Caki2 (cell line): ENCODE results near the gene CMTM5. TPM values are rescaled to one million over a fixed set of nuclear protein-coding genes. Genes with fewer than 3 reads are reported as not detected.
"Not testable (repeated sequence)": the region's sequence is repeated elsewhere in the genome, so short reads cannot be mapped to it uniquely, and the experiment has no call there.

Source experiments
- DNase-seq: peaks from one replicate; pipeline ENCODE4 v3.0.0-alpha.2; 2015; ENCODE audit warnings: low read depth
- in situ Hi-C: cut with HindIII; loops from 2 replicates; pipeline ENCODE4 v1.10.0; 2016; ENCODE audit warnings: low sequenced_read_pairs, low pct_unique_long_range_greater_than_20kb, mixed read lengths
- total RNA-seq: library from RNA; depleted of rRNA; stranded (reverse); fragments of >200 nt; shearing (Covaris generic); gene quantifications from 2 replicates; pipeline ENCODE4 v1.2.3, GENCODE V29; 2014; ENCODE audit warnings: low replicate concordance; rRNA removed

The CMTM5 gene
- total RNA-seq, 1 experiment from 2014 or later = not detected

DNA sequence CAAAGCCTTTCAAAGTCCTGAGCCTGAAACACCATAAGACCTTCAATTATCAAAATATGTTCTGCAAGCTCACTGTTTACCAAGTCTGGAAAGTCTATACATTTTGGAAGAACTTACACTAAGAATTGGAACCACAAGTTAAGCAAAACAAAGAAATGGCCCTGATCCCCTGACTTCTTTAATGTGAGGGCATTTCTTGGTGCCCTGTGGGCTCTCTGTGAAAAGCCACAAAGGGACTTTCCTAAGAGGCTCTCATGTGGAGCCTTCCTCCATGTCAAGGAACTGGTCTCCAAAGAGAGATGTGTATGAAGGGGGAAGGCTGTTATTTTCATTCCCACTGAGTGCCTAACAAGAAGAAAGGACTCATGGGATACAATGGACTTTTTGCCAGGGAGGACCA, 44.7 kb downstream of the CMTM5 start:
- in situ Hi-C loops = no loop called here
- no peak for DNase-seq

DNA sequence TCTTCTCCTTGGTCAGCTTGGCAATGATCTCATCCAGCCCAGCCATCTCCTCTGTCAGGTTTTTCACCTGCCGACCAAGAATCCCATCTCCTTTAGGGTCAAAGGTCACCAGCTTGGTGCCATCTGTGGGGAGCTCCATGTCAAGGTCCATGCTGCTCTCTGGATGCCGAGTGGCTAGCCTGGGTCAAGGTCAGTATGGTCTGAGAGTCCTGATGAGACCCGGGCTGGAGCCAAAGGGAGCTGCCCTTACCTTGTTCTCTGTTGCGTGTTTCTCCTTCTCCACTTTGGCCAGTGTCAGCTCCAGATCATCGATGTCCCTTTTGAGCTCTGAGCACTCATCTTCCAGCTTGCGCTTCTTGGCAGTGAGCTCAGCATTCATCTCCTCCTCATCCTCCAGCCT, 46.8 kb downstream of the CMTM5 start:
- DNase-seq = no peak
- in situ Hi-C loops = no loop called here

DNA sequence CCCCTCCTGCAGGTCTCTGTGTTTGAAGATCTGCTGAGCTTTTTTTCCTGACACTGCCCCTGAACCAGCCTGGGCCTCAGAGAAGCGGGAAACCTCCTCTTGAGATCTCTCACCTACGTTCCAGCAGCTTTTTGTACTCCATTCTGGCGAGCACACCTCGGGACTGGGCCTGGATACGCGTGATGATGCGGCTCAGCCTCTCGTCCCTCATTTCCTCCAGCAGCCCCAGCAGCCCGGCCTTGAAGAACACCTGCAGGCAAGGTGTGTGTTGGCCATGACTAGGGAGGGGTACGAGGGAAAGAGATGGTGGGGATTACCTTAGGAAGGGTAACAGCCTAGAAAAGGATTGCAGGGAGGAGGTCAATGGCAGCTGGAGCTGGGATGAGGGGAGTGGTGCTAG, 48.3 kb downstream of the CMTM5 start:
- DNase-seq = no peak
- in situ Hi-C loops = no loop called here

DNA sequence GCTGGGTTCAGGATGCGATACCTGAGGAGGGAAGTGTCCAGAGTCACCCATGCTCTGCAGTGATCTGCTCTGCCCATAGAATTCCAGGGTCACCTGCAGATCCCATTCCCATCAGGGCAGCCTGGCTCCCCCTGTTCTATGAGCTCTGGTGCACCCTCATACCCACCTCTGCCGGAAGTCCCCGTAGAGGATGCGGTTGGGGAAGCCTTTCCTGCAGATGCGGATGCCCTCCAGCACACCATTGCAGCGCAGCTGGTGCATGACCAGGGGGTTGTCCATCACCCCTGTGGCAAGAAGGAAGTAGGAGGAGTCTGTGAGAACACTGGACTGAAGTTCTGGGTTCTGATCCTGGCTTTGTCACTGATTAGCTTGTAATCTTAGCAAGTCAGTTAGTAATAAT, 49.0 kb downstream of the CMTM5 start:
- in situ Hi-C loops, DNase-seq: not testable (repeated sequence)

DNA sequence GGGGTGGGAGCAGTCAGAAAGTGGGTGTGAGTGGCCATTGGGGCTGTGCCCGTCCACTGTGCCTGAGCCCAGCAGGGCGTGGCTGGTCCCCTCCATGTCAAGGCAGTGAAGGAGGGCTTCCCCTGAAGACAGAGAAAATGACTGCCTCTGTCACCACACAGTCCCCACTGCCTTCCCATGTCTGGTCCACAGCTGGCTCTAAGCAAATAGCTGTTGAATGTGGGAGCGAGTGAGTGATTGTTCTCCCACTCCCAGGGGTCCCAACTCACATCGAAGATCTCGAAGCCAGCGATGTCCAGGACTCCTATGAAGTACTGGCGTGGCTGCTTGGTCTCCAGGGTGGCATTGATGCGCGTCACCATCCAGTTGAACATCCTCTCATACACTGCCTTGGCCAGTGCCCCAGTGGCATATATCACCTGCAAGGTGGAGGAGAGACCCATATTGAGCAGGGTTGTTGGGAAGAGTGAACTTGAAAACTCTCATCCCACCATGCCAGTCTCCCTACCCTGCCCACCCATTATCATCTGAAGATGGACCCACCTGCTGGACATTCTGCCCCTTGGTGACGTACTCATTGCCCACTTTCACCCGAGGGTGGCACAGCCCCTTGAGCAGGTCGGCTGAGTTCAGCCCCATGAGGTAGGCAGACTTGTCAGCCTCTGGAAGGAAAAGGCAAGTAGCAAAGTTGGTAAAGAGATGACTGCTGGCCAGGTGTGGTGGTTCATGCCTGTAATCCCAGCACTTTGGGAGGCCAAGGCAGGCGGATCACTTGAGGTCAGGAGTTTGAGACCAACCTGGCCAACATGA, 52.0 kb downstream of the CMTM5 start:
- DNase-seq = no peak
- in situ Hi-C loops = no loop called here

Other genes starting within 250 kb of the CMTM5 start
- gene SLC7A8, start 193.4 kb upstream of the CMTM5 start, total RNA-seq = not detected in 2 replicates
- not detected in 2 replicates for gene RNF212B, start 139.1 kb upstream of the CMTM5 start, total RNA-seq
- gene HOMEZ, start 90.9 kb upstream of the CMTM5 start, total RNA-seq = 4.6 and 9.0 TPM in 2 replicates
- 0.14 and 1.1 TPM in 2 replicates for gene PPP1R3E, start 74.2 kb upstream of the CMTM5 start, total RNA-seq
- 4.0 and 8.6 TPM in 2 replicates for gene BCL2L2, start 70.2 kb upstream of the CMTM5 start, total RNA-seq
- 41.9 and 73.8 TPM in 2 replicates for gene PABPN1, start 55.6 kb upstream of the CMTM5 start, total RNA-seq
- 8.4 and 10.6 TPM in 2 replicates for gene SLC22A17, start 24.2 kb upstream of the CMTM5 start, total RNA-seq
- not detected in 2 replicates for gene EFS, start 11.9 kb upstream of the CMTM5 start, total RNA-seq
- gene IL25, start 4.2 kb upstream of the CMTM5 start, total RNA-seq = not detected in 2 replicates
- not detected in 2 replicates for gene MYH6, start 31.2 kb downstream of the CMTM5 start, total RNA-seq
- not detected in 2 replicates for gene MYH7, start 58.6 kb downstream of the CMTM5 start, total RNA-seq
- gene NGDN, start 92.7 kb downstream of the CMTM5 start, total RNA-seq = 33.9 and 69.9 TPM in 2 replicates
- not detected in 2 replicates for gene ZFHX2, start 174.7 kb downstream of the CMTM5 start, total RNA-seq
- gene THTPA, start 179.2 kb downstream of the CMTM5 start, total RNA-seq = 14.7 and 35.4 TPM in 2 replicates
- gene AP1G2, start 190.7 kb downstream of the CMTM5 start, total RNA-seq = 16.1 and 38.9 TPM in 2 replicates
- not detected in 2 replicates for gene JPH4, start 201.7 kb downstream of the CMTM5 start, total RNA-seq